HG03442 (cell line): ENCODE measurements around the gene RPS3A.
"Not testable (repeated sequence)": the region's sequence is repeated elsewhere in the genome, so short reads cannot be mapped to it uniquely, and the experiment has no call there.

Experiments
- ATAC-seq: cut with Tn5 transposase; IDR thresholded peaks from one replicate; pipeline ENCODE4 v1.9.1; 2021; ENCODE audit warnings: mild to moderate bottlenecking, moderate library complexity; ENCODE audit not compliant: unreplicated experiment

The RPS3A gene

GRCh38 chr4:151114338-151114737, 14.9 kb downstream of the RPS3A start:
- no peak for ATAC-seq

GRCh38 chr4:151114986-151115385, 15.6 kb downstream of the RPS3A start:
- no peak for ATAC-seq

GRCh38 chr4:151117371-151117962, 18.0 kb downstream of the RPS3A start:
- peak; percentile 95 for ATAC-seq

GRCh38 chr4:151129796-151130195, 30.4 kb downstream of the RPS3A start:
- ATAC-seq = no peak

- ATAC-seq = no peak
Measured at GRCh38 chr4:151133311-151133710, 33.9 kb downstream of the RPS3A start.

- ATAC-seq = not testable (repeated sequence)
Measured at GRCh38 chr4:151136048-151136447, 36.6 kb downstream of the RPS3A start.

- ATAC-seq = no peak
Measured at GRCh38 chr4:151139814-151140213, 40.4 kb downstream of the RPS3A start.

GRCh38 chr4:151142758-151143157, 43.3 kb downstream of the RPS3A start:
- ATAC-seq = no peak

GRCh38 chr4:151143162-151143561, 43.7 kb downstream of the RPS3A start:
- ATAC-seq = no peak

- ATAC-seq = no peak
Measured at GRCh38 chr4:151143811-151144210, 44.4 kb downstream of the RPS3A start.

- no peak for ATAC-seq
Measured at GRCh38 chr4:151144329-151145072, 45.1 kb downstream of the RPS3A start.

- no peak for ATAC-seq
Measured at GRCh38 chr4:151147000-151147399, 47.6 kb downstream of the RPS3A start.

- ATAC-seq = no peak
Measured at GRCh38 chr4:151148261-151148660, 48.8 kb downstream of the RPS3A start.

GRCh38 chr4:151150821-151151580, 51.6 kb downstream of the RPS3A start:
- ATAC-seq = no peak

- ATAC-seq = no peak
Measured at GRCh38 chr4:151152028-151152427, 52.6 kb downstream of the RPS3A start.

- no peak for ATAC-seq
Measured at GRCh38 chr4:151153585-151153984, 54.2 kb downstream of the RPS3A start.
